GM23338 (cell line): ENCODE data around the gene HNF1A. TPM values are rescaled to one million over a fixed set of nuclear protein-coding genes. Genes with fewer than 3 reads are reported as not detected.

ENCODE experiments used
- ATAC-seq: fragments of 200-7000 bp; cut with Tn5 transposase; 3 replicates; pipeline ENCODE4 v1.9.1; 2020
- DNase-seq: peaks from one replicate; pipeline ENCODE4 v3.0.0-alpha.2; 2015; ENCODE audit warnings: low spot score
- H2AFZ ChIP-seq: fragments of 200-600 bp; sonication (generic); 2 replicates; pipeline ENCODE4 v1.8.0; 2016; ENCODE audit warnings: antibody characterized with exemption, mild to moderate bottlenecking, moderate library complexity
- H3F3A ChIP-seq: fragments of 200-600 bp; sonication (generic); replicated peaks from 2 replicates; pipeline ENCODE4 v1.8.0; 2017; ENCODE audit warnings: antibody characterized with exemption, mixed run types, low read depth
- H3K27ac ChIP-seq: fragments of 200-600 bp; sonication (generic); 2 replicates; pipeline ENCODE4 v1.6.1; 2016; ENCODE audit warnings: low read depth
- H3K27me3 ChIP-seq: fragments of 200-600 bp; sonication (generic); 2 replicates; pipeline ENCODE4 v1.8.0; 2016; ENCODE audit warnings: mild to moderate bottlenecking, mixed run types, moderate library complexity; ENCODE audit not compliant: insufficient read depth
- H3K36me3 ChIP-seq: fragments of 200-600 bp; sonication (generic); 2 replicates; pipeline ENCODE4 v1.8.0; 2016; ENCODE audit warnings: mild to moderate bottlenecking; ENCODE audit not compliant: insufficient read depth
- H3K4me1 ChIP-seq: fragments of 200-600 bp; sonication (generic); 2 replicates; pipeline ENCODE4 v1.8.0; 2016; ENCODE audit warnings: mild to moderate bottlenecking, moderate library complexity; ENCODE audit not compliant: insufficient read depth
- H3K4me2 ChIP-seq: fragments of 200-600 bp; sonication (generic); 2 replicates; pipeline ENCODE4 v1.7.1; 2017; ENCODE audit warnings: mixed run types
- H3K4me3 ChIP-seq: fragments of 200-600 bp; sonication (generic); 2 replicates; pipeline ENCODE4 v1.6.1; 2016; ENCODE audit warnings: mixed run types
- H3K79me2 ChIP-seq: fragments of 200-600 bp; sonication (generic); replicated peaks from 2 replicates; pipeline ENCODE4 v1.8.0; 2017; ENCODE audit warnings: mild to moderate bottlenecking; ENCODE audit not compliant: insufficient read depth
- H3K9me2 ChIP-seq: fragments of 200-600 bp; sonication (generic); 2 replicates; pipeline ENCODE4 v1.8.0; 2017; ENCODE audit not compliant: insufficient read depth
- H4K20me1 ChIP-seq: fragments of 200-600 bp; sonication (generic); replicated peaks from 2 replicates; pipeline ENCODE4 v1.8.0; 2017; ENCODE audit warnings: mild to moderate bottlenecking; ENCODE audit not compliant: insufficient read depth
- H3K27ac Mint-ChIP-seq: 2 replicates; pipeline ENCODE4 v1.8.0; 2020; ENCODE audit warnings: inconsistent platforms, mild to moderate bottlenecking, moderate library complexity, mixed read lengths
- H3K27me3 Mint-ChIP-seq: 3 replicates; pipeline ENCODE4 v1.8.0; 2022; ENCODE audit warnings: low read depth, mild to moderate bottlenecking, moderate library complexity, mixed read lengths, inconsistent platforms; ENCODE audit not compliant: insufficient read depth, poor library complexity
- H3K36me3 Mint-ChIP-seq: 3 replicates; pipeline ENCODE4 v1.8.0; 2021; ENCODE audit warnings: low read depth, mild to moderate bottlenecking, inconsistent platforms, moderate library complexity, mixed read lengths
- H3K4me1 Mint-ChIP-seq: 3 replicates; pipeline ENCODE4 v1.8.0; 2020; ENCODE audit warnings: mild to moderate bottlenecking, inconsistent platforms, mixed read lengths
- H3K4me3 Mint-ChIP-seq: 3 replicates; pipeline ENCODE4 v1.8.0; 2021; ENCODE audit warnings: moderate library complexity, mild to moderate bottlenecking, inconsistent platforms, mixed read lengths
- H3K9me3 Mint-ChIP-seq: 3 replicates; pipeline ENCODE4 v1.8.0; 2020; ENCODE audit warnings: moderate library complexity, mild to moderate bottlenecking, inconsistent platforms, mixed read lengths
- EZH2 ChIP-seq: fragments of 200-600 bp; sonication (generic); IDR thresholded peaks from one replicate; pipeline ENCODE4 v1.8.0; 2017; ENCODE audit warnings: antibody characterized with exemption, mild to moderate bottlenecking, low read depth; ENCODE audit not compliant: unreplicated experiment
- EZH2phosphoT487 ChIP-seq: fragments of 200-600 bp; sonication (generic); IDR thresholded peaks from one replicate; pipeline ENCODE4 v1.8.1; 2018; ENCODE audit warnings: antibody characterized with exemption; ENCODE audit not compliant: unreplicated experiment
- JUNB ChIP-seq: IDR thresholded peaks from one replicate; pipeline ENCODE4 v1.6.1; 2016; ENCODE audit warnings: antibody characterized with exemption; ENCODE audit not compliant: unreplicated experiment
- NANOG ChIP-seq: IDR thresholded peaks from 2 replicates; pipeline ENCODE4 v1.6.1; 2016; ENCODE audit warnings: antibody characterized with exemption, borderline replicate concordance
- ZNF331 ChIP-seq: fragments of 250-450 bp; sonication (Bioruptor Pico); IDR thresholded peaks from 2 replicates; pipeline ENCODE4 v1.5.0; 2020; ENCODE audit warnings: low read depth, mild to moderate bottlenecking, moderate library complexity
- polyA plus RNA-seq: library from polyadenylated mRNA; unstranded; fragments of >200 nt; fragmentation: Nextera tagmentation; extraction: Ambion mirVana; gene quantifications from 2 replicates; pipeline ENCODE4 v1.2.1, GENCODE V29; 2016
- total RNA-seq: library from RNA; depleted of rRNA; stranded (reverse); fragments of >200 nt; shearing (Covaris generic); gene quantifications from 2 replicates; pipeline ENCODE4 v1.2.3, GENCODE V29; 2014
- TF ChIP-seq, protein P1 (sequence below), 2 experiments: fragments of 200-600 bp in 1 of 2; sonication (generic) in 1 of 2; conservative IDR thresholded peaks; 2 replicates each; pipeline versions ENCODE4 v1.5.1 to v1.6.1; 2016 to 2017; ENCODE audit warnings: antibody characterized with exemption in 2 of 2, low read depth in 2 of 2, mild to moderate bottlenecking in 2 of 2, moderate library complexity in 1 of 2
- TF ChIP-seq, protein P2 (sequence below): fragments of 250-450 bp; sonication (Bioruptor Pico); IDR thresholded peaks from 2 replicates; pipeline ENCODE4 v1.5.0; 2020; ENCODE audit warnings: mild to moderate bottlenecking, moderate library complexity

HNF1A gene
- total and polyA plus RNA-seq, 2 experiments from 2014 or later, result 0.11 TPM; not detected in 1

DNA sequence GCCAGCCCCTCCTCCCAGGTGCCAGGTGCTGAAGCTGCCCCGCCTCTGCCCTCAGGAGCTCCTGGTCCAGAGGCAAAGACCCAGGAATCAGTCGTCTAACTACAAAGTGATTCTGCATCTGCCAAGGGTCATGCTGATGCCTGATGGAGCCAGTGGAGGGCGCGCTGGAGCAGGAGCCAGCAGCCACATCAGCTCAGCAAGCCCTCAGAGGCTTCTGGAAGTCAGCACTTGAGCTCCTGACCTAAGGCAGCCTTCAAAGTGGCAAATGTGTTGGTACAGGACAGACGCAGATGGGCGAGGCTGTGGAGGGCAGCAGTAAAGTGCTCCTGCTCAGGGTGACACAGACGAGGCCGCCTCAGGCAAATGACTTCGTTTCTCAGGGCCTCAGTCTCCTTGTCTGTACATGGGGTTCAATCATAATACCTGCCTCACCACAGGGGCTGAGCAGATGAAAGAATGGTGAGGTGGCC lies 27.0 kb downstream of the HNF1A start:
- Mint-ChIP-seq H3K4me1 (no peaks in the 10 kb centered on the region), H3K36me3 (peaks cover 66% of the 10 kb centered on the region), H3K4me3 (no peak overlapping the region), H3K27ac (no peak overlapping the region), H3K27me3 (peaks cover 10% of the 10 kb centered on the region), H3K9me3 (no peaks in the 10 kb centered on the region; the same call in 2 of the 3 replicates)
- H3K4me1 ChIP-seq, result no peaks in the 10 kb centered on the region
- no peak overlapping the region for H3K27ac ChIP-seq
- ATAC-seq (peak; percentile 84), DNase-seq (peak; percentile 87)
- no peak overlapping the region for H3K4me3 ChIP-seq
- no peaks in the 10 kb centered on the region for H3F3A ChIP-seq
- H3K27me3 ChIP-seq, result no peaks in the 10 kb centered on the region
- no peak for TF ChIP-seq NANOG
- TF ChIP-seq EZH2, result no peak
- TF ChIP-seq JUNB, result no peak
- TF ChIP-seq, protein P1, sequence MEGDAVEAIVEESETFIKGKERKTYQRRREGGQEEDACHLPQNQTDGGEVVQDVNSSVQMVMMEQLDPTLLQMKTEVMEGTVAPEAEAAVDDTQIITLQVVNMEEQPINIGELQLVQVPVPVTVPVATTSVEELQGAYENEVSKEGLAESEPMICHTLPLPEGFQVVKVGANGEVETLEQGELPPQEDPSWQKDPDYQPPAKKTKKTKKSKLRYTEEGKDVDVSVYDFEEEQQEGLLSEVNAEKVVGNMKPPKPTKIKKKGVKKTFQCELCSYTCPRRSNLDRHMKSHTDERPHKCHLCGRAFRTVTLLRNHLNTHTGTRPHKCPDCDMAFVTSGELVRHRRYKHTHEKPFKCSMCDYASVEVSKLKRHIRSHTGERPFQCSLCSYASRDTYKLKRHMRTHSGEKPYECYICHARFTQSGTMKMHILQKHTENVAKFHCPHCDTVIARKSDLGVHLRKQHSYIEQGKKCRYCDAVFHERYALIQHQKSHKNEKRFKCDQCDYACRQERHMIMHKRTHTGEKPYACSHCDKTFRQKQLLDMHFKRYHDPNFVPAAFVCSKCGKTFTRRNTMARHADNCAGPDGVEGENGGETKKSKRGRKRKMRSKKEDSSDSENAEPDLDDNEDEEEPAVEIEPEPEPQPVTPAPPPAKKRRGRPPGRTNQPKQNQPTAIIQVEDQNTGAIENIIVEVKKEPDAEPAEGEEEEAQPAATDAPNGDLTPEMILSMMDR (conservative IDR thresholded peaks at IDR 0.05; ENCODE audit: low read depth in 2 of 2), result peak; percentile 74 to 93
- no peak for TF ChIP-seq ZNF331 (CRISPR knock-in tag)
- TF ChIP-seq EZH2phosphoT487, result no peak
- TF ChIP-seq, protein P2, sequence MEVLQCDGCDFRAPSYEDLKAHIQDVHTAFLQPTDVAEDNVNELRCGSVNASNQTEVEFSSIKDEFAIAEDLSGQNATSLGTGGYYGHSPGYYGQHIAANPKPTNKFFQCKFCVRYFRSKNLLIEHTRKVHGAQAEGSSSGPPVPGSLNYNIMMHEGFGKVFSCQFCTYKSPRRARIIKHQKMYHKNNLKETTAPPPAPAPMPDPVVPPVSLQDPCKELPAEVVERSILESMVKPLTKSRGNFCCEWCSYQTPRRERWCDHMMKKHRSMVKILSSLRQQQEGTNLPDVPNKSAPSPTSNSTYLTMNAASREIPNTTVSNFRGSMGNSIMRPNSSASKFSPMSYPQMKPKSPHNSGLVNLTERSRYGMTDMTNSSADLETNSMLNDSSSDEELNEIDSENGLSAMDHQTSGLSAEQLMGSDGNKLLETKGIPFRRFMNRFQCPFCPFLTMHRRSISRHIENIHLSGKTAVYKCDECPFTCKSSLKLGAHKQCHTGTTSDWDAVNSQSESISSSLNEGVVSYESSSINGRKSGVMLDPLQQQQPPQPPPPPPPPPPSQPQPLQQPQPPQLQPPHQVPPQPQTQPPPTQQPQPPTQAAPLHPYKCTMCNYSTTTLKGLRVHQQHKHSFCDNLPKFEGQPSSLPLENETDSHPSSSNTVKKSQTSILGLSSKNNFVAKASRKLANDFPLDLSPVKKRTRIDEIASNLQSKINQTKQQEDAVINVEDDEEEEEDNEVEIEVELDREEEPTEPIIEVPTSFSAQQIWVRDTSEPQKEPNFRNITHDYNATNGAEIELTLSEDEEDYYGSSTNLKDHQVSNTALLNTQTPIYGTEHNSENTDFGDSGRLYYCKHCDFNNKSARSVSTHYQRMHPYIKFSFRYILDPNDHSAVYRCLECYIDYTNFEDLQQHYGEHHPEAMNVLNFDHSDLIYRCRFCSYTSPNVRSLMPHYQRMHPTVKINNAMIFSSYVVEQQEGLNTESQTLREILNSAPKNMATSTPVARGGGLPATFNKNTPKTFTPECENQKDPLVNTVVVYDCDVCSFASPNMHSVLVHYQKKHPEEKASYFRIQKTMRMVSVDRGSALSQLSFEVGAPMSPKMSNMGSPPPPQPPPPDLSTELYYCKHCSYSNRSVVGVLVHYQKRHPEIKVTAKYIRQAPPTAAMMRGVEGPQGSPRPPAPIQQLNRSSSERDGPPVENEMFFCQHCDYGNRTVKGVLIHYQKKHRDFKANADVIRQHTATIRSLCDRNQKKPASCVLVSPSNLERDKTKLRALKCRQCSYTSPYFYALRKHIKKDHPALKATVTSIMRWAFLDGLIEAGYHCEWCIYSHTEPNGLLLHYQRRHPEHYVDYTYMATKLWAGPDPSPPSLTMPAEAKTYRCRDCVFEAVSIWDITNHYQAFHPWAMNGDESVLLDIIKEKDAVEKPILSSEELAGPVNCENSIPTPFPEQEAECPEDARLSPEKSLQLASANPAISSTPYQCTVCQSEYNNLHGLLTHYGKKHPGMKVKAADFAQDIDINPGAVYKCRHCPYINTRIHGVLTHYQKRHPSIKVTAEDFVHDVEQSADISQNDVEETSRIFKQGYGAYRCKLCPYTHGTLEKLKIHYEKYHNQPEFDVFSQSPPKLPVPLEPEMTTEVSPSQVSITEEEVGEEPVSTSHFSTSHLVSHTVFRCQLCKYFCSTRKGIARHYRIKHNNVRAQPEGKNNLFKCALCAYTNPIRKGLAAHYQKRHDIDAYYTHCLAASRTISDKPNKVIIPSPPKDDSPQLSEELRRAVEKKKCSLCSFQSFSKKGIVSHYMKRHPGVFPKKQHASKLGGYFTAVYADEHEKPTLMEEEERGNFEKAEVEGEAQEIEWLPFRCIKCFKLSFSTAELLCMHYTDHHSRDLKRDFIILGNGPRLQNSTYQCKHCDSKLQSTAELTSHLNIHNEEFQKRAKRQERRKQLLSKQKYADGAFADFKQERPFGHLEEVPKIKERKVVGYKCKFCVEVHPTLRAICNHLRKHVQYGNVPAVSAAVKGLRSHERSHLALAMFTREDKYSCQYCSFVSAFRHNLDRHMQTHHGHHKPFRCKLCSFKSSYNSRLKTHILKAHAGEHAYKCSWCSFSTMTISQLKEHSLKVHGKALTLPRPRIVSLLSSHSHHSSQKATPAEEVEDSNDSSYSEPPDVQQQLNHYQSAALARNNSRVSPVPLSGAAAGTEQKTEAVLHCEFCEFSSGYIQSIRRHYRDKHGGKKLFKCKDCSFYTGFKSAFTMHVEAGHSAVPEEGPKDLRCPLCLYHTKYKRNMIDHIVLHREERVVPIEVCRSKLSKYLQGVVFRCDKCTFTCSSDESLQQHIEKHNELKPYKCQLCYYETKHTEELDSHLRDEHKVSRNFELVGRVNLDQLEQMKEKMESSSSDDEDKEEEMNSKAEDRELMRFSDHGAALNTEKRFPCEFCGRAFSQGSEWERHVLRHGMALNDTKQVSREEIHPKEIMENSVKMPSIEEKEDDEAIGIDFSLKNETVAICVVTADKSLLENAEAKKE (CRISPR knock-in tag), result no peak
- no peak overlapping the region for H3K4me2 ChIP-seq
- H3K79me2 ChIP-seq, result no peaks in the 10 kb centered on the region
- no peaks in the 10 kb centered on the region for H3K9me2 ChIP-seq
- H3K36me3 ChIP-seq, result peaks cover 19% of the 10 kb centered on the region
- H2AFZ ChIP-seq, result no peak overlapping the region
- H4K20me1 ChIP-seq, result peaks cover 13% of the 10 kb centered on the region; the same call in 1 of the 2 replicates
